Neural crest cell (in vitro differentiated cells): ENCODE results near the gene CD79B. TPM values are rescaled to one million over a fixed set of nuclear protein-coding genes. Genes with fewer than 3 reads are reported as not detected.

Experiments used
- DNase-seq: peaks from one replicate; pipeline ENCODE4 v3.0.0; 2021; ENCODE audit warnings: low read depth, mixed read lengths, low spot score
- H3K27ac Mint-ChIP-seq: one replicate; pipeline ENCODE4 v1.8.0; 2021; ENCODE audit warnings: mild to moderate bottlenecking, mixed read lengths; ENCODE audit not compliant: unreplicated experiment
- H3K27me3 Mint-ChIP-seq: 2 replicates; pipeline ENCODE4 v1.8.0; 2021; ENCODE audit warnings: low read depth, mild to moderate bottlenecking, mixed read lengths
- H3K36me3 Mint-ChIP-seq: 2 replicates; pipeline ENCODE4 v1.8.0; 2021; ENCODE audit warnings: low read depth, mild to moderate bottlenecking, mixed read lengths
- H3K4me1 Mint-ChIP-seq: 2 replicates; pipeline ENCODE4 v1.8.0; 2021; ENCODE audit warnings: mixed read lengths
- H3K4me3 Mint-ChIP-seq: one replicate; pipeline ENCODE4 v1.8.0; 2021; ENCODE audit warnings: mild to moderate bottlenecking, mixed read lengths
- H3K9me3 Mint-ChIP-seq: 2 replicates; pipeline ENCODE4 v1.8.0; 2021; ENCODE audit warnings: mixed read lengths
- total RNA-seq: library from RNA; stranded (reverse); gene quantifications from 2 replicates; pipeline ENCODE4 v1.2.1, GENCODE V29; 2021
- TF ChIP-seq, protein P1 (sequence below): fragments of 200-600 bp; sonication (generic); conservative IDR thresholded peaks from 2 replicates; pipeline ENCODE4 v1.5.0; 2021; ENCODE audit warnings: antibody characterized with exemption, mild to moderate bottlenecking

Gene CD79B
- total RNA-seq, 1 donor from 2014 or later: 1.0 TPM

DNA sequence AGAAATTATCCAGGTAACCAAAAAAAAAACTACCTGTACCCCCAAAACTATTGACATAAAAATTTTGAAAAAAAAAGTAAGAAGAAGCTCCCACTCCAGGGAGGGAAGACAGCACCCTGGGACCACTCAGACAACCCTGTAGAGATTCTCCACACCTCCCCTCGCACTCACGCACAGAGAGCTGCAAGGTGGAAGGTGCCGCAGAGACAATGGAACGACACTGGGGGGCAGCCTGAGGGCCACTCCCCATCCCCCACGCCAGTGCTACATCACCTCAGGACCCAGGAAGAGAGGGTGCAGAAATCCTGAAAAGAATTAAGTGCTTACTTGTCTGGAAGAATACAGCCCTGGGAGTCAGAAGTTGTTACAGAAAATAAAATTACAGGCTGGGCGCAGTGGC is 5.2 kb upstream of the CD79B start:
- Mint-ChIP-seq H3K27me3 (no peaks in the 10 kb centered on the region), H3K27ac (no peak overlapping the region), H3K4me1 (peaks cover 15% of the 10 kb centered on the region), H3K36me3 (no peaks in the 10 kb centered on the region), H3K9me3 (no peaks in the 10 kb centered on the region), H3K4me3 (no peak overlapping the region)
- TF ChIP-seq, protein P1, sequence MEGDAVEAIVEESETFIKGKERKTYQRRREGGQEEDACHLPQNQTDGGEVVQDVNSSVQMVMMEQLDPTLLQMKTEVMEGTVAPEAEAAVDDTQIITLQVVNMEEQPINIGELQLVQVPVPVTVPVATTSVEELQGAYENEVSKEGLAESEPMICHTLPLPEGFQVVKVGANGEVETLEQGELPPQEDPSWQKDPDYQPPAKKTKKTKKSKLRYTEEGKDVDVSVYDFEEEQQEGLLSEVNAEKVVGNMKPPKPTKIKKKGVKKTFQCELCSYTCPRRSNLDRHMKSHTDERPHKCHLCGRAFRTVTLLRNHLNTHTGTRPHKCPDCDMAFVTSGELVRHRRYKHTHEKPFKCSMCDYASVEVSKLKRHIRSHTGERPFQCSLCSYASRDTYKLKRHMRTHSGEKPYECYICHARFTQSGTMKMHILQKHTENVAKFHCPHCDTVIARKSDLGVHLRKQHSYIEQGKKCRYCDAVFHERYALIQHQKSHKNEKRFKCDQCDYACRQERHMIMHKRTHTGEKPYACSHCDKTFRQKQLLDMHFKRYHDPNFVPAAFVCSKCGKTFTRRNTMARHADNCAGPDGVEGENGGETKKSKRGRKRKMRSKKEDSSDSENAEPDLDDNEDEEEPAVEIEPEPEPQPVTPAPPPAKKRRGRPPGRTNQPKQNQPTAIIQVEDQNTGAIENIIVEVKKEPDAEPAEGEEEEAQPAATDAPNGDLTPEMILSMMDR: no peak
- DNase-seq: no peak

DNA sequence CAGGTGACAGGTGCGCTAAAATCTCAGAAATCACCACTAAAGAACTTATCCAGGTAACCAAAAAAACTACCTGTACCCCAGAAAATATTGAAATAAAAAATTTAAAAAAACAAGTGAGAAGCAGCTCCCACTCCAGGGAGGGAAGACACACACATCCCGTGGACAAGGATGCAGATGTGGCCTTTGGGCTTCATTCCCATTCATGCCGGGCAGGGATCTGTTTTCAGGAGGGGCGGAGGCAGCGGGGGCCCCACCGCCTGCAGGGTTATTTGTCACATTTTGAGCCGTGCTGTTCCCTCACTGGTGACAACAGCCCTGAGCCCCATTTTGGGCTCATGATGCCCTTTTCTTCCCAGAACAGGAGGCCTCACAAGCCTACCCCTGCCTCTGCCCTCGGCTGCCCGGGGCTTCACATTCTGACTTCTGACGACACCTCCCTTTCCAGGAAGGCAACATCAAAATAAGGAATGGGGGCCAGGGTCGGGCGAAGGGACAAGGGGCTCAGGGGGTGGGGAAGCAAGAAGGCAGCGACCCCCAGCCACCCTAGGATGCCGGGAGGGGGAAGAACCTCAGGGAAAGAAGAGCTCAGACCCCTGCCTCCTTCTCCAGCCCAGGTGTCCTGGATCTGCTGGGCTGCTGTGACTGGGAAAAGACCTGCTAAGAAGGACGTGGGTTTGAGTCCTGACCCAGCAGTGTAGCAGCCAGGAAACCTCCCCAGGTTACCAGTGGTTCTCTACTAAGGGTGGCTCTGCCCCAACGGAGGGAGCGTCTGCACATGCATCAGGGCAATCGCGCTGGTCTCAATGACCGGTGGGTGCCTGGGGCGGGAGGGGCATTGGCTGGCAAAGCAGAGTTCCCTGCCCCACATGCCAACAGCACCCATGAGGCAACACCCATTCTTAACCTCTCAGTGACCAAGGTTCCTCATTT is 2.3 kb upstream of the CD79B start:
- Mint-ChIP-seq H3K36me3 (no peaks in the 10 kb centered on the region), H3K27me3 (no peaks in the 10 kb centered on the region), H3K4me1 (peaks cover 20% of the 10 kb centered on the region), H3K27ac (no peak overlapping the region), H3K4me3 (no peak overlapping the region), H3K9me3 (no peaks in the 10 kb centered on the region)
- DNase-seq: no peak
- TF ChIP-seq, protein P1: no peak

DNA sequence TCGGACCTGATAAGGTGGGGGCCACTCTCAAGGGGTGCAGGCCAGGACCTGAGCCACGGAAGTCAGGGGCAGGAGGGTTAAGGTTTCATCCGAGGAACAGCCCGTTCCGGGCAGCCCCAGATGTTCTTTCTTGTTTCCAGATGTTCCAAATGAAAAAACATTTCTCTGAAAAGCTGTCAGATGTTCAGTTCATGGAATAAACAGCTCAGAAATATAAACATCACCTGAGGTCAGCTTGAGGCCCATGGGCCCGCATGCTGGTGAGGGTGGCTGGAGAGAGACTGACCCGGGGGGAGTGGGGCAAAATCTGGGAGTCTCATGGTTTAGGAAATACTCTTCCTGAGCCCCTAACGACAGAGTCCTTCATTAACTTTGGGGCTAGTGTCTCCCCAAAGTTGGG is 1.5 kb upstream of the CD79B start:
- Mint-ChIP-seq H3K27me3 (no peaks in the 10 kb centered on the region), H3K4me1 (peaks cover 15% of the 10 kb centered on the region), H3K36me3 (no peaks in the 10 kb centered on the region), H3K4me3 (no peak overlapping the region), H3K27ac (no peak overlapping the region), H3K9me3 (no peaks in the 10 kb centered on the region)
- TF ChIP-seq, protein P1: no peak
- DNase-seq: no peak

DNA sequence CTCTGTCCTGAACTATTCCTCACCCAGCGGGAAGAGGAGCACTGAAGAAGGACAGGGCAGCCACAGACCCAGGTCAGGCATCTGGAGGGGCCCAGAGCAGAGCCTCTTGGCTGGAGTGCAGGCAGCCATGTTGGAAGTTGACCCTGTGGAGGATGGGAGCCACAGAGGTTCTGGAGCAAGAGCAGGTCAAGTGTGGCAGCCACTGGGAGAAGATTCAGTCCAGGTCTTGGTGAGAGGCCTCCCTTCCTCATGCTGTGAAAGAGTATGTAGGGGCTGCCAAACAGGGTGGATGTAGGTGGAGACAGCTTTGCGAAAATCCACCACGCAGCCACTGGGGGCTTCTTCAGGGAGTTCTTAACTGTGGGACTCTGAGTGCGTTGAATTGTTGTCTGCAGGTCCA is 590 bp upstream of the CD79B start:
- H3K27ac Mint-ChIP-seq: no peak overlapping the region
- TF ChIP-seq, protein P1: no peak
- no peaks in the 10 kb centered on the region for H3K27me3 Mint-ChIP-seq
- DNase-seq: no peak
- no peaks in the 10 kb centered on the region for H3K36me3 Mint-ChIP-seq
- H3K4me3 Mint-ChIP-seq: no peak overlapping the region
- H3K9me3 Mint-ChIP-seq: no peaks in the 10 kb centered on the region
- peaks cover 12% of the 10 kb centered on the region for H3K4me1 Mint-ChIP-seq

DNA sequence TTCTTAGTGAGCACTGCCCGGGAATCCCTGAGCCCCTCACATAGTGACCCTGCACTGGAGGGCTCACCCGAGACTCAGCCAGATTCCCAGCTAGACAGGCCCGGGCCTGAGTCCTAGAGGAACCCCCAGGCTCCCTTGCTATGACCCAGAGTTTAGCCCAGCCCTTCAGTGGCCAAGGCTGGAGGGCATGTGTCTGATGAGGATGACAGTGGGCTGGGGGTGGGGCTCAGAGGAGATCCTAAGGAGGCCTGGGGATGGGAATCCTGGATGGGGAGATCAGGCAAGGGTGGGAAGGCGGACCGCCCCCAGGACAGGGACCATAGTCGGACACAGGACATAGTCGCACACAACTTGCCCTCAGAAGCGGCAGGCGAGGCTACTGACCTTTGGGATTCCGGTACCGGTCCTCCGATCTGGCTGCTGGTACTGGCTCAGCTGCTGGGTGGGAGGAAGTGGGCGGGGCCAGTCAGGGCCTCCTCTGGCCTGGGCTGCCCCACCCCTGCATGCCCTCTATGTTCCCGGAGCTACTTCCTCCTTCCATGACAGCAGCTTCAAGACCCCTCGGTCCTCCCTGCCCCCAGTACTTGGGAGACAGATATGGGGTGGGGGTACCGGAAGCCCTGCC is 1.1 kb downstream of the CD79B start:
- H3K4me1 Mint-ChIP-seq: peaks cover 6% of the 10 kb centered on the region
- H3K9me3 Mint-ChIP-seq: no peaks in the 10 kb centered on the region
- no peaks in the 10 kb centered on the region for H3K36me3 Mint-ChIP-seq
- H3K4me3 Mint-ChIP-seq: no peak overlapping the region
- TF ChIP-seq, protein P1: no peak
- peak overlapping the region; percentile 23 for H3K27ac Mint-ChIP-seq
- no peak for DNase-seq
- no peaks in the 10 kb centered on the region for H3K27me3 Mint-ChIP-seq
